B cell (primary cell): ENCODE results near the gene MVD. TPM values are rescaled to one million over a fixed set of nuclear protein-coding genes. Genes with fewer than 3 reads are reported as not detected.
A peak's percentile ranks its signal among the peaks of the same experiment; 100 is the strongest.

Experiments used
- ATAC-seq: fragments of 200-7000 bp; cut with Tn5 transposase; one replicate; pipeline ENCODE4 v1.10.0; 2021; ENCODE audit warnings: low read depth, mild to moderate bottlenecking, moderate number of reproducible peaks, moderate library complexity
- CTCF ChIA-PET: fragments of 350-600 bp; sonication (Branson Sonifier 250); formaldehyde crosslinking; loops from one replicate; lab custom pipeline; 2021; ENCODE audit warnings: antibody characterized with exemption, inconsistent platforms; lab: Charles Lee
- POLR2A ChIA-PET: fragments of 350-600 bp; sonication (Branson Sonifier 250); formaldehyde crosslinking; loops from one replicate; lab custom pipeline; 2021; ENCODE audit warnings: antibody characterized with exemption; lab: Charles Lee
- DNase-seq: peaks from one replicate; pipeline ENCODE4 v3.0.0; 2013
- H2AFZ ChIP-seq: 2 replicates; pipeline ENCODE4 v1.6.1; 2012; ENCODE audit warnings: mild to moderate bottlenecking, low read depth, low read length; ENCODE audit not compliant: insufficient read depth, poor library complexity, severe bottlenecking
- H3K27ac ChIP-seq, 2 donors: 1 replicate in 1 of 2; 2 replicates in 1 of 2; pipeline ENCODE4 v1.5.1; 2012 to 2013; ENCODE audit warnings: low read length in 2 of 2, mild to moderate bottlenecking in 2 of 2, moderate library complexity in 1 of 2
- H3K27me3 ChIP-seq, 4 experiments: fragments of 200-600 bp in 1 of 4; sonication (generic) in 1 of 4; replicated peaks in 1 of 4; 1 replicate in 2 of 4; 2 replicates in 2 of 4; pipeline versions ENCODE4 v1.6.1 to v1.7.0; 2013 to 2016; ENCODE audit warnings: low read length in 3 of 4, mild to moderate bottlenecking in 2 of 4, mixed read lengths in 1 of 4, moderate library complexity in 1 of 4; ENCODE audit not compliant: insufficient read depth in 4 of 4, control insufficient read depth in 3 of 4; ENCODE audit errors: control extremely low read depth in 1 of 4
- H3K36me3 ChIP-seq, 2 experiments: replicated peaks in 1 of 2; 1 replicate in 1 of 2; 2 replicates in 1 of 2; pipeline versions ENCODE4 v1.6.1 to v1.7.1; 2013; ENCODE audit warnings: low read length in 1 of 2; ENCODE audit not compliant: insufficient read depth in 2 of 2, control insufficient read depth in 1 of 2; ENCODE audit errors: control extremely low read depth in 1 of 2, extremely low read depth in 1 of 2
- H3K4me1 ChIP-seq, 2 donors: fragments of 200-600 bp in 1 of 2; sonication (generic) in 1 of 2; 1 replicate in 1 of 2; 2 replicates in 1 of 2; pipeline versions ENCODE4 v1.5.1 to v1.6.1; 2013 to 2017; ENCODE audit warnings: low read length in 2 of 2; ENCODE audit not compliant: control insufficient read depth in 2 of 2, insufficient read depth in 2 of 2
- H3K4me2 ChIP-seq: replicated peaks from 2 replicates; pipeline ENCODE3; 2012; ENCODE audit warnings: mild to moderate bottlenecking, low read depth, low read length; ENCODE audit not compliant: poor library complexity, severe bottlenecking
- H3K4me3 ChIP-seq, 5 experiments: fragments of 200-600 bp in 1 of 5; sonication (generic) in 1 of 5; 1 replicate in 3 of 5; 2 replicates in 2 of 5; pipeline versions ENCODE4 v1.5.1 to v1.7.0; 2011 to 2016; ENCODE audit warnings: low read length in 4 of 5, mild to moderate bottlenecking in 4 of 5, low read depth in 2 of 5, control low read depth in 1 of 5, moderate library complexity in 1 of 5; ENCODE audit not compliant: insufficient read depth in 1 of 5; ENCODE audit errors: control extremely low read depth in 1 of 5, extremely low read depth in 1 of 5
- H3K79me2 ChIP-seq: fragments of 200-600 bp; sonication (generic); one replicate; pipeline ENCODE4 v1.6.0; 2016; ENCODE audit warnings: low read length; ENCODE audit not compliant: control insufficient read depth, insufficient read depth
- H3K9ac ChIP-seq: fragments of 200-600 bp; sonication (generic); 2 replicates; pipeline ENCODE4 v1.6.1; 2017; ENCODE audit warnings: mild to moderate bottlenecking, low read length, moderate library complexity
- H3K9me3 ChIP-seq, 3 donors: one replicate each; pipeline versions ENCODE4 v1.6.1 to v1.7.1; 2013; ENCODE audit warnings: low read length in 2 of 3; ENCODE audit not compliant: control insufficient read depth in 2 of 3, insufficient read depth in 1 of 3; ENCODE audit errors: control extremely low read depth in 1 of 3
- H4K20me1 ChIP-seq: 2 replicates; pipeline ENCODE4 v1.6.0; 2012; ENCODE audit warnings: mild to moderate bottlenecking, low read length; ENCODE audit not compliant: insufficient read depth, control insufficient read depth, poor library complexity, severe bottlenecking
- H3K27ac Mint-ChIP-seq: one replicate; pipeline ENCODE4 v1.8.0; 2021; ENCODE audit warnings: mixed read lengths
- H3K27me3 Mint-ChIP-seq: one replicate; pipeline ENCODE4 v1.8.0; 2021; ENCODE audit warnings: mixed read lengths
- H3K4me1 Mint-ChIP-seq: one replicate; pipeline ENCODE4 v1.8.0; 2021; ENCODE audit warnings: mixed read lengths
- H3K4me3 Mint-ChIP-seq: one replicate; pipeline ENCODE4 v1.8.0; 2021; ENCODE audit warnings: mixed read lengths
- H3K9me3 Mint-ChIP-seq: one replicate; pipeline ENCODE4 v1.8.0; 2022; ENCODE audit warnings: mixed read lengths; ENCODE audit not compliant: insufficient read depth
- CTCF ChIP-seq: fragments of 200-600 bp; IDR thresholded peaks from one replicate; pipeline ENCODE4 v1.8.0; 2022; ENCODE audit warnings: antibody characterized with exemption, mild to moderate bottlenecking
- EZH2 ChIP-seq: IDR thresholded peaks from 2 replicates; pipeline ENCODE4 v1.6.1; 2012; ENCODE audit warnings: borderline replicate concordance, low read depth, mild to moderate bottlenecking, moderate library complexity, low read length; ENCODE audit not compliant: insufficient read depth, poor library complexity, severe bottlenecking
- WGBS: methylation state at CpG from one replicate; pipeline ENCODE4 v1.1.5; 2013; ENCODE audit warnings: missing lambda C conversion rate; ENCODE audit not compliant: insufficient coverage; 5-methylcytosine and 5-hydroxymethylcytosine counted together
- intact Hi-C: fragments of 100-400 bp; cut with micrococcal nuclease; formaldehyde crosslinking; loops from one replicate; pipeline ENCODE4 v1.10.0; 2022
- polyA plus RNA-seq: library from polyadenylated mRNA; depleted of rRNA; stranded (reverse); fragments of >200 nt; gene quantifications from 2 replicates; pipeline ENCODE4 v1.2.3, GENCODE V29; 2012
- total RNA-seq, 2 donors: library from RNA; stranded (reverse); fragments of 120-200 nt in 1 of 2; gene quantifications; 1 replicate in 1 of 2; 2 replicates in 1 of 2; pipeline versions ENCODE4 v1.2.3 to v1.2.4, GENCODE V29; 2013 to 2022

The MVD gene
- total and polyA plus RNA-seq, 2 donors (not counting 1 experiment from before 2014, with no cell fraction given), result 40.9 to 95.4 TPM

- peak overlapping the region; percentile 66 for H3K27ac Mint-ChIP-seq
- H3K27me3 Mint-ChIP-seq, result no peaks in the 10 kb centered on the region
- Histone ChIP-seq H3K9me3 (peaks cover 0 to 4% (median 0%) of the 10 kb centered on the region in 3 donors), H4K20me1 (peaks cover 13% of the 10 kb centered on the region), H3K79me2 (peaks cover 2% of the 10 kb centered on the region), H3K36me3 (peaks cover 0 to 13% of the 10 kb centered on the region in 2 experiments), H3K27ac (no peak overlapping the region), H3K4me2 (peak overlapping the region; percentile 73), H2AFZ (no peak overlapping the region), H3K9ac (no peak overlapping the region), H3K4me3 (no peak overlapping the region), H3K4me1 (peaks cover 23 to 45% of the 10 kb centered on the region in 2 donors), H3K27me3 (no peaks in the 10 kb centered on the region)
- WGBS, result 92% methylated on average over 33 of the region's 33 CpGs
- CTCF ChIA-PET, result interaction anchor here (0.7 to 1.3 kb wide), 2 partner anchors 10 to 46 kb away, joined by 3 to 4 read pairs; no protein-coding TSS in a partner anchor
- H3K4me3 Mint-ChIP-seq, result no peak overlapping the region
- H3K9me3 Mint-ChIP-seq, result no peaks in the 10 kb centered on the region
- TF ChIP-seq EZH2 (no peak), CTCF (no peak)
- intact Hi-C loops, result no loop called here
- ATAC-seq (no peak), DNase-seq (no peak)
- H3K4me1 Mint-ChIP-seq, result peaks cover 27% of the 10 kb centered on the region
- POLR2A ChIA-PET, result interaction anchor here (1.4 to 1.7 kb wide), 2 partner anchors 10 kb away, joined by 8 to 9 read pairs; no protein-coding TSS in a partner anchor
Measured at GRCh38 chr16:88691129-88691813, 28.4 kb upstream of the MVD start.
